Measurements from ENCODE around the gene PLCH2. TPM values are rescaled to one million over a fixed set of nuclear protein-coding genes. Genes with fewer than 3 reads are reported as not detected.

The PLCH2 gene
- total and polyA plus RNA-seq, 10 of the 15 experiments (the other 5 are each of a cell fraction or from before 2014, with no cell fraction given), result 0.03 to 0.73 (median 0.24) TPM; not detected in 3

GRCh38 chr1:2547210-2548067 lies 71.3 kb downstream of the PLCH2 start (continued):
- peak; percentile 27 for TF ChIP-seq ZNF687 (IDR thresholded peaks at IDR 0.05)
- TF ChIP-seq HDGF (IDR thresholded peaks at IDR 0.05), result 0 out of 2 replicates have a peak, but pooled peaks have one; percentile 22
- 0 out of 2 replicates have a peak, but pooled peaks have one; percentile 10 for TF ChIP-seq MXI1 (IDR thresholded peaks at IDR 0.05; ENCODE audit: low read depth, low read length)
- TF ChIP-seq POLR2A (IDR thresholded peaks at IDR 0.05; ENCODE audit: low read depth, low read length), result peak; percentile 75
- no peak for TF ChIP-seq KAT2A (conservative IDR thresholded peaks at IDR 0.05; ENCODE audit: control insufficient read depth, low read depth, low read length)
- TF ChIP-seq TCF7 (IDR thresholded peaks at IDR 0.05; ENCODE audit: borderline replicate concordance), result no peak
- 0 out of 3 replicates have a peak, but pooled peaks have one; percentile 41 for TF ChIP-seq POU2F2 (IDR thresholded peaks at IDR 0.05; ENCODE audit: borderline replicate concordance, low read depth, low read length)
- peak; percentile 57 for TF ChIP-seq CHD2 (IDR thresholded peaks at IDR 0.05; ENCODE audit: borderline replicate concordance, low read depth, low read length)
- peak in 1 of 2 experiments; percentile 19; a peak in 1 of 3 replicates for TF ChIP-seq EGR1 (IDR thresholded peaks at IDR 0.05; ENCODE audit: borderline replicate concordance in 1 of 2, low read depth in 2 of 2, low read length in 2 of 2)
- TF ChIP-seq TCF12 (IDR thresholded peaks at IDR 0.05; ENCODE audit: low read depth, low read length), result no peak; the same call in 1 of the 2 replicates
- no peak; the same call in 1 of the 2 replicates for TF ChIP-seq SMAD5 (IDR thresholded peaks at IDR 0.05; ENCODE audit: low read depth)
- TF ChIP-seq PAX5 (IDR thresholded peaks at IDR 0.05; ENCODE audit: borderline replicate concordance, low read depth, low read length), result peak; percentile 33; the same call in 1 of the 2 replicates
- TF ChIP-seq PKNOX1 (IDR thresholded peaks at IDR 0.05), result peak; percentile 7; the same call in 1 of the 2 replicates
- no peak for TF ChIP-seq NRF1 (conservative IDR thresholded peaks at IDR 0.05; ENCODE audit: low read depth, low read length)
- TF ChIP-seq BACH1 (IDR thresholded peaks at IDR 0.05; ENCODE audit: borderline replicate concordance), result peak; percentile 61; the same call in 1 of the 2 replicates
- TF ChIP-seq MAX (IDR thresholded peaks at IDR 0.05; ENCODE audit: low read depth, low read length), result 0 out of 2 replicates have a peak, but pooled peaks have one; percentile 4
- peak; percentile 72 for TF ChIP-seq TAF1 (IDR thresholded peaks at IDR 0.05; ENCODE audit: borderline replicate concordance, low read depth, low read length)
- 0 out of 2 replicates have a peak, but pooled peaks have one; percentile 40 for TF ChIP-seq POLR2AphosphoS5 (IDR thresholded peaks at IDR 0.05; ENCODE audit: low read length)
- peak; percentile 62 for TF ChIP-seq HDAC6 (IDR thresholded peaks at IDR 0.05; ENCODE audit: unreplicated experiment)
- peak; percentile 58; the same call in 1 of the 2 replicates for TF ChIP-seq SPI1 (IDR thresholded peaks at IDR 0.05; ENCODE audit: borderline replicate concordance, insufficient read depth, low read depth, low read length)
- peak; percentile 82 for TF ChIP-seq YY1 (IDR thresholded peaks at IDR 0.05; ENCODE audit: low read depth, low read length)

Measured in GM12878 (cell line).